PC-3 (cell line): ENCODE results near the gene AIFM3.

Source experiments
- EZH2 ChIP-seq: fragments of 300-600 bp; sonication (generic); IDR thresholded peaks from one replicate; pipeline ENCODE4 v1.6.1; 2017; ENCODE audit warnings: antibody characterized with exemption, mild to moderate bottlenecking, low read length; ENCODE audit not compliant: unreplicated experiment
- EZH2phosphoT487 ChIP-seq: fragments of 300-600 bp; sonication (generic); IDR thresholded peaks from 2 replicates; pipeline ENCODE4 v1.6.1; 2018; ENCODE audit warnings: mild to moderate bottlenecking, antibody characterized with exemption, low read length, borderline replicate concordance
- TF ChIP-seq, protein P1 (sequence below): fragments of 300-600 bp; sonication (generic); conservative IDR thresholded peaks from 2 replicates; pipeline ENCODE4 v1.5.1; 2017; ENCODE audit warnings: antibody characterized with exemption, low read depth, mild to moderate bottlenecking, low read length

DNA sequence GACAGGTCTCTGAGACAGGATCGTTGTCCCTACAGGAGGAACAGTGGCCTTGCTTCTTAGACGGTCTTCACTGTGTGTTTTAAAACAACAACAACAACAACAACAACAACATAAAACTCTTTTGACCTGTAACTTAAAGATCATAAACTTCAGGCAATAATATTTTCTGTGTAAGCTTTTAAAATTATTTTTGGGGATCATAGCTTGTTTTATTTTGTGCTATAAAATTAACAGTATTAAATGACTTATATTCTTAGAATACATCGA, 13.8 kb upstream of the AIFM3 start:
- TF ChIP-seq, protein P1, sequence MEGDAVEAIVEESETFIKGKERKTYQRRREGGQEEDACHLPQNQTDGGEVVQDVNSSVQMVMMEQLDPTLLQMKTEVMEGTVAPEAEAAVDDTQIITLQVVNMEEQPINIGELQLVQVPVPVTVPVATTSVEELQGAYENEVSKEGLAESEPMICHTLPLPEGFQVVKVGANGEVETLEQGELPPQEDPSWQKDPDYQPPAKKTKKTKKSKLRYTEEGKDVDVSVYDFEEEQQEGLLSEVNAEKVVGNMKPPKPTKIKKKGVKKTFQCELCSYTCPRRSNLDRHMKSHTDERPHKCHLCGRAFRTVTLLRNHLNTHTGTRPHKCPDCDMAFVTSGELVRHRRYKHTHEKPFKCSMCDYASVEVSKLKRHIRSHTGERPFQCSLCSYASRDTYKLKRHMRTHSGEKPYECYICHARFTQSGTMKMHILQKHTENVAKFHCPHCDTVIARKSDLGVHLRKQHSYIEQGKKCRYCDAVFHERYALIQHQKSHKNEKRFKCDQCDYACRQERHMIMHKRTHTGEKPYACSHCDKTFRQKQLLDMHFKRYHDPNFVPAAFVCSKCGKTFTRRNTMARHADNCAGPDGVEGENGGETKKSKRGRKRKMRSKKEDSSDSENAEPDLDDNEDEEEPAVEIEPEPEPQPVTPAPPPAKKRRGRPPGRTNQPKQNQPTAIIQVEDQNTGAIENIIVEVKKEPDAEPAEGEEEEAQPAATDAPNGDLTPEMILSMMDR, result no peak
- TF ChIP-seq EZH2 (no peak), EZH2phosphoT487 (no peak)
